ENCODE results near the gene LBX2.
A peak's percentile ranks its signal among the peaks of the same experiment; 100 is the strongest.

LBX2 gene

DNA sequence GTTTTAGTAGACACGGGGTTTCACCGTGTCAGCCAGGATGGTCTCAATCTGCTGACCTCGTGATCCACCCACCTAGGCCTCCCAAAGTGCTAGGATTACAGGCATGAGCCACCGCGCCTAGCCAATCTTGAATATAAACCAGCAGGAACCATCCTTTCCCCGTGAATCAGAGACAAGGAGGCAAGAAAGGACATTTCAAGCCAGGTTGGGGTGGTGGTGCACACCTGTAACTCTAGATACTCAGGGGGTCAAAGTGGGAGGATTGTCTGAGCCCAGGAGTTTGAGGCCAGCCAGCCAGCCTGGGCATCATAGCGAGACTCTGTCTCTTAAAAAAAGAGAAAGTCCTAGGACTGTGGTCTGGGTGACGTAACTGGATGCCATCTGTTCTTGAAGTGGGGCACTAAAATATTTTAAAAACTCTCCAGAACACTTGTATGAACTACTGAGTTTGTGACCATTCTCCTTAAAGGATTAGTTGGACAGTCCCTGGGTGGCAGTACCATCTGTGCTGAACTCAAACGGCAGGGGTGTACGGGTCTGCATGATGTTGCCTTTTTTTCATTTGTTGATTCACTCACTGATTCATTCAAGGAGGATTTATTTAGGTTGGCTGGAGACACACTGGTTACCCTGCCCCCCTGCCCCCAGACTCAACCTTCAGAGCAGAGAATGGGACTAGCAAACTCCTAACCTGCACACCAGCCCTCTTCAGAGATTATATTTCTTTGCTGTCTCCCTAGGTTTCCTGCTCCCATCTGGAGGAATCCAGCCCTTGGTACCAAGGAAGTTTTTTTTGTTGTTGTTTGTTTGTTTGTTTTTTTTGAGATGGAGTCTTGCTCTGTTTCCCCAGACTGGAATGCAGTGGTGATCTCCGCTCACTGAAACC is 11.9 kb upstream of the LBX2 start:
- Histone ChIP-seq H4K5ac (ENCODE audit: low read length) (no peak overlapping the region), H3K4ac (ENCODE audit: low read depth, low read length) (no peak overlapping the region), H3K79me1 (ENCODE audit: low read length) (no peaks in the 10 kb centered on the region), H3K79me2 (ENCODE audit: control insufficient read depth, insufficient read depth, low read length) (no peaks in the 10 kb centered on the region), H3K23ac (ENCODE audit: low read length) (no peak overlapping the region), H4K8ac (ENCODE audit: low read depth, low read length) (no peak overlapping the region), H3K18ac (ENCODE audit: low read length) (no peak overlapping the region), H3K27ac (ENCODE audit: low read depth, low read length) (no peak overlapping the region), H2AK5ac (ENCODE audit: low read length) (no peak overlapping the region), H3K4me3 (ENCODE audit: low read length) (no peak overlapping the region), H3K56ac (ENCODE audit: low read length) (no peak overlapping the region), H3K4me2 (ENCODE audit: low read length) (no peak overlapping the region), H2BK15ac (replicated peaks; ENCODE audit: low read depth) (no peak overlapping the region), H2BK5ac (ENCODE audit: low read length) (no peak overlapping the region), H3K27me3 (ENCODE audit: insufficient read depth, low read length, poor library complexity) (peaks cover 56% of the 10 kb centered on the region), H2BK120ac (ENCODE audit: low read depth, low read length) (no peak overlapping the region), H3K36me3 (ENCODE audit: control insufficient read depth, insufficient read depth, low read length) (no peaks in the 10 kb centered on the region), H3K9ac (ENCODE audit: low read length) (no peak overlapping the region), H3K4me1 (ENCODE audit: control insufficient read depth, low read depth, low read length) (peaks cover 9% of the 10 kb centered on the region)
- WGBS (ENCODE audit: extremely low coverage, insufficient coverage, low lambda C conversion rate): no CpG with 5 or more reads among the region's 11 CpGs
- no peak for DNase-seq

DNA sequence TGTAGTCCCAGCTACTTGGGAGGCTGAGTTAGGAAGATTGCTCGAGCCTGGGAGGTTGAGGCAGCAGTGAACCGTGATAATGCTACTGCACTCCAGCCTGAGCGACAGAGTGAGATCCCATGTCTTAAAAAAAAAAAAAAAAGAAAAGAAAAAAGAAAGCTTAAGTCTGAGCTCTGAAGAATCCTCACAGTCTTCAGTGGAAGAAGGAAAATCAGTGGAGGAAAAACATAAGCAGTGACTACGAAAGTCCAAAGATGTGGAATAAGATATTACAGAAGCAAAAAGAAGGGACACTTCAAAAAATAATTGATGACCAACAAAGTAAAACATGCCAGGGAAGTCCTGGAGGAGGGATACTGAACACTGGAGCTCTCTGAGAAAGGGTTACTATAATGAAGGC is 10.9 kb upstream of the LBX2 start:
- Histone ChIP-seq H3K4me3 (ENCODE audit: low read length) (no peak overlapping the region), H3K56ac (ENCODE audit: low read length) (no peak overlapping the region), H3K23ac (ENCODE audit: low read length) (no peak overlapping the region), H3K18ac (ENCODE audit: low read length) (no peak overlapping the region), H4K8ac (ENCODE audit: low read depth, low read length) (no peak overlapping the region), H2AK5ac (ENCODE audit: low read length) (no peak overlapping the region), H3K9ac (ENCODE audit: low read length) (no peak overlapping the region), H3K36me3 (ENCODE audit: control insufficient read depth, insufficient read depth, low read length) (no peaks in the 10 kb centered on the region), H2BK15ac (replicated peaks; ENCODE audit: low read depth) (no peak overlapping the region), H2BK120ac (ENCODE audit: low read depth, low read length) (no peak overlapping the region), H3K27me3 (ENCODE audit: insufficient read depth, low read length, poor library complexity) (peaks cover 46% of the 10 kb centered on the region), H2BK5ac (ENCODE audit: low read length) (no peak overlapping the region), H3K4me2 (ENCODE audit: low read length) (no peak overlapping the region), H4K5ac (ENCODE audit: low read length) (no peak overlapping the region), H3K79me1 (ENCODE audit: low read length) (no peaks in the 10 kb centered on the region), H3K4ac (ENCODE audit: low read depth, low read length) (no peak overlapping the region), H3K79me2 (ENCODE audit: control insufficient read depth, insufficient read depth, low read length) (no peaks in the 10 kb centered on the region), H3K4me1 (ENCODE audit: control insufficient read depth, low read depth, low read length) (peaks cover 9% of the 10 kb centered on the region), H3K27ac (ENCODE audit: low read depth, low read length) (no peak overlapping the region)
- no peak for DNase-seq
- no CpG with 5 or more reads among the region's 4 CpGs for WGBS (ENCODE audit: extremely low coverage, insufficient coverage, low lambda C conversion rate)

DNA sequence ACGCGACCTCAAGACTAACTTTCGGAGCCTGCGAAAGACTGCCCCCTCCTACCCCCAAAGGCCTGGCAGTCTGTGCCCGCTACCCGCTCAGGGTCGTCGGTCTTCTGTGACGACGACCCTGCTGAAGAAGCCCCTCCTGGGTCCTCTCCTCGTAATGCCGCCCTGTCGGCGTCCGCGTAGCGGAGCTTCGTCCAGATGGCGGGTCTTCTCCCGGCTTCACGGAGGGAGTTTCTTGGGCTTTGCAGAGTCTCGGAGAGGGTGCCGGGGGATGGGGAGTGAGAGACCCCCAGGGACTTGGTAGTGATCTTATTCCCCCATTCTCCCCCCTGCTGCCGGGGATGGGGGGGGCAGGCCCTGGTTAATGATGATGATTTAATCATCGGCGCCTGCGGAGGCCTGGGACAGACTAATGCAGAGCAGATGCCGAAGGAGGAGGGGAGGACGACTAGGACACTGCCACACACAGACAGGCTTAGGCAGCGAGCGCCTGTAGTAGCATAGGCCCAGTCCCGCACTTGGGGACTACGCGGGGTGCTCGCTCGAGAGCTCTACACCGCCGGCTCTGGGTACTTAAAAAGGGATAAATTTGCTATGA is 8.6 kb upstream of the LBX2 start:
- no peak overlapping the region for H3K23ac ChIP-seq (ENCODE audit: low read length)
- peaks cover 43% of the 10 kb centered on the region for H3K27me3 ChIP-seq (ENCODE audit: insufficient read depth, low read length, poor library complexity)
- peak overlapping the region; percentile 68 for H3K4me3 ChIP-seq (ENCODE audit: low read length)
- H2BK5ac ChIP-seq (ENCODE audit: low read length): peak overlapping the region; percentile 79
- H2AK5ac ChIP-seq (ENCODE audit: low read length): no peak overlapping the region
- H3K56ac ChIP-seq (ENCODE audit: low read length): peak overlapping the region; percentile 92
- no peaks in the 10 kb centered on the region for H3K79me1 ChIP-seq (ENCODE audit: low read length)
- WGBS (ENCODE audit: extremely low coverage, insufficient coverage, low lambda C conversion rate): no CpG with 5 or more reads among the region's 38 CpGs
- peak overlapping the region; percentile 83 for H3K4me2 ChIP-seq (ENCODE audit: low read length)
- peak overlapping the region; percentile 97 for H3K18ac ChIP-seq (ENCODE audit: low read length)
- H2BK15ac ChIP-seq (replicated peaks; ENCODE audit: low read depth): no peak overlapping the region
- H4K5ac ChIP-seq (ENCODE audit: low read length): peak overlapping the region; percentile 44
- peak overlapping the region; percentile 87 for H3K9ac ChIP-seq (ENCODE audit: low read length)
- H3K36me3 ChIP-seq (ENCODE audit: control insufficient read depth, insufficient read depth, low read length): no peaks in the 10 kb centered on the region
- H3K4me1 ChIP-seq (ENCODE audit: control insufficient read depth, low read depth, low read length): peaks cover 6% of the 10 kb centered on the region
- no peaks in the 10 kb centered on the region for H3K79me2 ChIP-seq (ENCODE audit: control insufficient read depth, insufficient read depth, low read length)
- DNase-seq: peak; percentile 73
- H4K8ac ChIP-seq (ENCODE audit: low read depth, low read length): no peak overlapping the region
- peak overlapping the region; percentile 66 for H2BK120ac ChIP-seq (ENCODE audit: low read depth, low read length)
- peak overlapping the region; percentile 42 for H3K27ac ChIP-seq (ENCODE audit: low read depth, low read length)
- peak overlapping the region; percentile 90 for H3K4ac ChIP-seq (ENCODE audit: low read depth, low read length)

DNA sequence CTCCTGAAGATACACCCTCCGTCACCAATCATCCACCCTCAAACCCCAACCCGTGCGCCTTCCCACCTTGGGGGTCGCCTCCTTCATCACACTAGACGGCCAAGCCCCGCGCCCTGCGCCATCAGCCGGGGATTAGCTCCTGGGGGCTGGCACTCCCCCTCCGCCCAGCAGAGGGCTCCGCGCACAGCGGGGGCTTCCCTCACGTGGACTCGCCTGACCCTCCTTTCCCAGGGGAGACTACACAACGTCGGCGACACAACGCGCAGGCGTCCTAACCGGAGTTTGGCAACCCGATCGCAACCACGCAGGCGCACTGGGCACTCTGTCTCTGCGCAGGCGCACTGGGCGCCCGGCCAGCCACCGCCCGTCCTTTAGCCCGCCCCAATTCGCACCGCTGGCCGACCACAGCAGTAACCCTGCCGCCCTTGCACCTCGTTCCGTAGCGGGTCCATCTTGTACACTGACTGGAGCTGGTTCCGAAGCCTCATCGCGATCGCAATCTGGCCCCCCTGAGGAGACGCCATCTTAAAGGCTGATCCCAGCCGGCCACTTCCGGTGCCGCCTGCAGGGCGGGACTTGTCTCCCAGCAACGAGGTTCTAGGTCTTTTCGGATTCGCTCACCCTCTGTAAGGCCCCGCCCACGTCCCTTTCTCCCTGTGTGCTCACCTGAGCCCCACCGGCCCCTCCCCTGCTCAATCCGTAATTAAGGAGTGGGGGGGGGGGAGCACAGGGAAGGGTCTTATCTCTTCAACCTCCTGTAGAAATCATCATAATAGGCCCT is 7.9 kb upstream of the LBX2 start, which contains the start of gene PCGF1:
PCGF1 (minus strand) TSS at position 551 of the 781 bp plus-strand sequence; CDS start at position 524, 27 bp downstream.
- Histone ChIP-seq H3K27me3 (ENCODE audit: insufficient read depth, low read length, poor library complexity) (peaks cover 45% of the 10 kb centered on the region), H3K56ac (ENCODE audit: low read length) (peak within 1 kb of the TSS; percentile 100), H3K4me1 (ENCODE audit: control insufficient read depth, low read depth, low read length) (peaks cover 6% of the 10 kb centered on the region), H3K79me2 (ENCODE audit: control insufficient read depth, insufficient read depth, low read length) (no peaks in the 10 kb centered on the region), H3K4ac (ENCODE audit: low read depth, low read length) (peak within 1 kb of the TSS; percentile 93), H3K27ac (ENCODE audit: low read depth, low read length) (peak within 1 kb of the TSS; percentile 61), H3K23ac (ENCODE audit: low read length) (peak within 1 kb of the TSS; percentile 70), H3K4me2 (ENCODE audit: low read length) (peak within 1 kb of the TSS; percentile 83), H3K9ac (ENCODE audit: low read length) (peak within 1 kb of the TSS; percentile 96), H3K18ac (ENCODE audit: low read length) (peak within 1 kb of the TSS; percentile 97), H2BK15ac (replicated peaks; ENCODE audit: low read depth) (no peak within 1 kb of the TSS), H4K8ac (ENCODE audit: low read depth, low read length) (no peak within 1 kb of the TSS), H3K36me3 (ENCODE audit: control insufficient read depth, insufficient read depth, low read length) (no peaks in the 10 kb centered on the region), H2AK5ac (ENCODE audit: low read length) (no peak within 1 kb of the TSS), H2BK120ac (ENCODE audit: low read depth, low read length) (peak within 1 kb of the TSS; percentile 66), H3K4me3 (ENCODE audit: low read length) (peak within 1 kb of the TSS; percentile 91), H3K79me1 (ENCODE audit: low read length) (no peaks in the 10 kb centered on the region), H4K5ac (ENCODE audit: low read length) (peak within 1 kb of the TSS; percentile 44), H2BK5ac (ENCODE audit: low read length) (peak within 1 kb of the TSS; percentile 99)
- peak; percentile 99 for DNase-seq
- no CpG with 5 or more reads among the region's 56 CpGs for WGBS (ENCODE audit: extremely low coverage, insufficient coverage, low lambda C conversion rate)

DNA sequence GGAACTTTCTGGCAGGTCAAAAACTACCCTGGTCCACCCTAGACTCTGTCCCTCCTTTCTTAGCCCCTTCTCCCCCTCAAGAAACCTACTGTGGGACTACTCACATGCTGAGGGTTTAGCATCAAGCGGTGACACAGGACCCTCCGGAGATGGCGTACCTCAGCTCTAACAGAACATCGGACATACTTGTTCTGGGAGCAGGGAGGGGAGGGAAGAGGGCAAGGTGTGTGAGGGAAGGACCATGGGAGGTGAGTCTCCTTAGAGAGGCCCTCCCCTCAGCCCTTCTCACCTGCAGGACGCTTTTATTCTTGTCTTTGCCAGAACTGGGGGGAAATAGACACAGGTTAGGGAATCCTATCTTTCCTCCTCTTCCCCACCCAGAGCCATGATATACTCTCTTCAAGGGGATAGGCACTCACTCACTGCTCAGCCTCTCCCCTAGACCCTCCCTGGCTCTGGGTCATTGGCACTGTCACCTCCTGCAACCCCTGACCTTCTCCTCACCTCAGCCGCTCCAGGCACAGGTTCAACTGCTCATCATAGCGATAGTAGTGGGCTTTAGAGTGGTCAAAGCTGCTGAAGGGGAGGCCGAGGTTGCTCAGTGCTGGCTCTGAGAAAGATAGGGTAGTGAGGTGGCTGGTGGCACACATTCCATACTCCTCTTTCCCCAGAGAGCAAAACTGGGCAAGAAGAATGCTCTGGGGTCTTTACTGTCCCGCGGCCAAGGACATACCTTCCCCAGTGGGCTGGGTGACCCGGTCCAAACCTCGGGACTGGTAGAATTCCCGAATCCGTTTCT is 6.2 kb upstream of the LBX2 start:
- Histone ChIP-seq H3K27ac (ENCODE audit: low read depth, low read length) (no peak overlapping the region), H4K8ac (ENCODE audit: low read depth, low read length) (no peak overlapping the region), H3K4me2 (ENCODE audit: low read length) (no peak overlapping the region), H2BK5ac (ENCODE audit: low read length) (no peak overlapping the region), H3K79me2 (ENCODE audit: control insufficient read depth, insufficient read depth, low read length) (no peaks in the 10 kb centered on the region), H3K23ac (ENCODE audit: low read length) (no peak overlapping the region), H2BK15ac (replicated peaks; ENCODE audit: low read depth) (no peak overlapping the region), H4K5ac (ENCODE audit: low read length) (no peak overlapping the region), H2BK120ac (ENCODE audit: low read depth, low read length) (no peak overlapping the region), H2AK5ac (ENCODE audit: low read length) (no peak overlapping the region), H3K56ac (ENCODE audit: low read length) (no peak overlapping the region), H3K4me3 (ENCODE audit: low read length) (no peak overlapping the region), H3K4ac (ENCODE audit: low read depth, low read length) (no peak overlapping the region), H3K9ac (ENCODE audit: low read length) (no peak overlapping the region), H3K36me3 (ENCODE audit: control insufficient read depth, insufficient read depth, low read length) (no peaks in the 10 kb centered on the region), H3K79me1 (ENCODE audit: low read length) (no peaks in the 10 kb centered on the region), H3K4me1 (ENCODE audit: control insufficient read depth, low read depth, low read length) (peaks cover 6% of the 10 kb centered on the region), H3K18ac (ENCODE audit: low read length) (no peak overlapping the region), H3K27me3 (ENCODE audit: insufficient read depth, low read length, poor library complexity) (peaks cover 50% of the 10 kb centered on the region)
- DNase-seq: no peak
- WGBS (ENCODE audit: extremely low coverage, insufficient coverage, low lambda C conversion rate): no CpG with 5 or more reads among the region's 14 CpGs
